ENCODE data around the gene HMMR. TPM values are rescaled to one million over a fixed set of nuclear protein-coding genes. Genes with fewer than 3 reads are reported as not detected.

Gene HMMR
- total and polyA plus RNA-seq, 2 of the 4 experiments (the other 2 are of a cell fraction) = 13.0 to 24.6 TPM

DNA sequence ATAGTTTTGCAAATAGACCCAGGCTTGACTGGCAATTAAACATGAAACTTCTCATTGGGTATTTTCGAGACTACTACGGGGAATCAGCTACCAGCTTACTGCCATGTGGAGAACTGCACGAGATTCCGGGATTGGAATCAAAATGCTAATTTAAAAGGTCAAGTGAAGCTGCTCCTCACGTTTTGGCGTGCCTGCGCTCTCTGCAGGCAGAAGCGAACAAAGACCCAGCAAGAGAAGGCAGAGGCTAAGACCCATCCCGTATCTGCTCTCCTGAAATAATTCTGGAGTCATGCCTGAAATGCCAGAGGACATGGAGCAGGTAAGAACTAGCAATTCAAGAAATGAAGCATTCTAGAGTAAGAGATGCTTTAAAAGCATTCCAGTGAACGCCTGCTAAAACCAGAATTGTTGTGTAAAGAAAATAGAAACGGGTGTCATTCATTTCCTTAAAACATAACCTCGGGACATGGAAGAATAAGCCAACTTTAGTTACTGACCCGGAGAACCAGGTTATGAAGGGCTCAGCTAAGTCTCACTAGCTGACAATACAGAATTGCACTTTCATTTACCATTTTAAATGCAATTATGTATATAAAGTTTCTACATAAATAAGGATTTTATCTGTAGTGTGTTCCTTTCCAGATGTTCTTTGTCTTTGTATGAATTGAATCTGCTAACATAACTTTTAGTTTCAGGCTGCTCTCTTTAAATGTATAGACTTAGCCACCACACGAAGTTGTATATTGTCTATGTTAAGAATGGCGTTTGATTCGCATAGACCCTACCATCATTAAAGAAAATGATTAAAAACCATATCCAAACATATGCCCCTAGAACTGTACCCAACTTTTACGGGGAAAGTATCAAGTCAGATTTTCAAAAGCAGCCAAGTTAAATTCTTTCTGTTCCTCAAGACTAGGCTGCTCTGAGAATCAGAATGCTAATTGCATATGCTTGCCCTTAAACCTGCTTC is 43.0 kb downstream of the HMMR start:
- Histone ChIP-seq H3K23ac (ENCODE audit: low read depth, low read length) (peak overlapping the region; percentile 61), H2BK5ac (ENCODE audit: low read depth, low read length, poor library complexity, severe bottlenecking) (peak overlapping the region; percentile 88), H3K9me1 (ENCODE audit: insufficient read depth, low read length) (no peaks in the 10 kb centered on the region), H4K8ac (ENCODE audit: low read depth in 2 of 2, low read length in 2 of 2) (peak overlapping the region; percentile 78 to 87), H4K91ac (ENCODE audit: insufficient read depth, low read depth, low read length) (0 out of 2 replicates have a peak overlapping the region, but pooled peaks have one; percentile 14), H3K27me3 (ENCODE audit: control insufficient read depth, insufficient read depth, low read length) (no peaks in the 10 kb centered on the region), H4K5ac (ENCODE audit: low read depth, low read length) (peak overlapping the region; percentile 83; the same call in 1 of the 2 replicates), H2BK120ac (ENCODE audit: low read depth, low read length) (peak overlapping the region; percentile 54; the same call in 1 of the 2 replicates), H2AK9ac (replicated peaks; ENCODE audit: low read depth, low read length, poor library complexity) (no peak overlapping the region), H2AK5ac (ENCODE audit: low read depth, low read length) (no peak overlapping the region), H3K36me3 (ENCODE audit: control insufficient read depth, insufficient read depth, low read length) (no peaks in the 10 kb centered on the region), H3K56ac (ENCODE audit: extremely low read depth, insufficient read depth, low read length) (peak overlapping the region; percentile 89), H3K18ac (ENCODE audit: low read depth, low read length) (peak overlapping the region; percentile 77), H2BK15ac (ENCODE audit: low read depth, low read length) (no peak overlapping the region), H3K9me3 (ENCODE audit: control insufficient read depth, insufficient read depth, low read length) (no peaks in the 10 kb centered on the region), H3K4me2 (ENCODE audit: low read depth, low read length) (peak overlapping the region; percentile 87), H4K20me1 (ENCODE audit: insufficient read depth, low read length) (peaks cover 10% of the 10 kb centered on the region; the same call in 1 of the 2 replicates), H2BK20ac (ENCODE audit: low read depth, low read length) (no peak overlapping the region), H2AFZ (replicated peaks; ENCODE audit: low read length, poor library complexity) (peak overlapping the region; percentile 37), H3K4me3 (ENCODE audit: insufficient read depth, low read depth, low read length) (peak overlapping the region; percentile 49), H3K27ac (ENCODE audit: insufficient read depth, low read length) (peak overlapping the region; percentile 82), H3K4me1 (ENCODE audit: control insufficient read depth, insufficient read depth, low read length) (peaks cover 2% of the 10 kb centered on the region), H3K4ac (ENCODE audit: low read depth, low read length) (peak overlapping the region; percentile 88), H3K14ac (replicated peaks; ENCODE audit: low read depth, low read length) (peak overlapping the region; percentile 44), H3K9ac (ENCODE audit: low read depth, low read length) (peak overlapping the region; percentile 75), H3K79me1 (ENCODE audit: low read depth in 1 of 2, low read length in 2 of 2) (peaks cover 0 to 10% of the 10 kb centered on the region in 2 experiments; a peak in 2 of 4 replicates)
- POLR2A ChIA-PET (ENCODE audit: unreplicated experiment) = no interaction called here
- CTCF ChIA-PET = interaction anchor here (1.4 to 1.9 kb wide), 2 partner anchors 12 to 20 kb away, joined by 3 to 5 read pairs; no protein-coding TSS in a partner anchor
- intact Hi-C loops (cut with micrococcal nuclease) (loop anchor here (1.0 kb wide), 1 partner anchor 43 kb away; the partner anchor contains the start of genes HMMR and NUDCD2), dilution Hi-C loops (cut with HindIII; ENCODE audit: low sequenced_read_pairs, unreplicated experiment) (no loop called here), in situ Hi-C loops (cut with MboI; ENCODE audit: low sequenced_read_pairs) (no loop called here)
- DNase-seq (peak; percentile 82), ATAC-seq (ENCODE audit: low read depth) (peak; percentile 16)
- BruUV-seq (replicated peaks) = no TSS peak
- 3% methylated on average over 4 of the region's 17 CpGs; no CpG with 5 or more reads in 1 of the 2 experiments for WGBS, 2 experiments (ENCODE audit: extremely low coverage in 2 of 2, insufficient read length in 1 of 2)
- TF ChIP-seq MAZ (IDR thresholded peaks at IDR 0.05; ENCODE audit: borderline replicate concordance, low read depth, low read length) (no peak), NFE2L2 (IDR thresholded peaks at IDR 0.05; ENCODE audit: low read depth, low read length) (no peak), RCOR1 (IDR thresholded peaks at IDR 0.05; ENCODE audit: insufficient replicate concordance, low read length) (no peak), CHD1 (IDR thresholded peaks at IDR 0.05; ENCODE audit: low read depth, low read length) (no peak), POLR2A (IDR thresholded peaks at IDR 0.05; ENCODE audit: low read depth, low read length) (no peak), FOS (IDR thresholded peaks at IDR 0.05; ENCODE audit: low read depth, low read length) (no peak), MXI1 (IDR thresholded peaks at IDR 0.05; ENCODE audit: borderline replicate concordance, low read depth, low read length) (0 out of 2 replicates have a peak, but pooled peaks have one; percentile 51), MAFK (IDR thresholded peaks at IDR 0.05; ENCODE audit: low read depth, low read length) (no peak), RFX5 (IDR thresholded peaks at IDR 0.05; ENCODE audit: low read depth, low read length) (no peak), RAD21 (IDR thresholded peaks at IDR 0.05; ENCODE audit: low read length) (peak; percentile 51), BHLHE40 (IDR thresholded peaks at IDR 0.05; ENCODE audit: low read depth, low read length) (peak; percentile 97), CEBPB (IDR thresholded peaks at IDR 0.05; ENCODE audit: low read depth, low read length) (no peak)
- TF ChIP-seq, protein P1, sequence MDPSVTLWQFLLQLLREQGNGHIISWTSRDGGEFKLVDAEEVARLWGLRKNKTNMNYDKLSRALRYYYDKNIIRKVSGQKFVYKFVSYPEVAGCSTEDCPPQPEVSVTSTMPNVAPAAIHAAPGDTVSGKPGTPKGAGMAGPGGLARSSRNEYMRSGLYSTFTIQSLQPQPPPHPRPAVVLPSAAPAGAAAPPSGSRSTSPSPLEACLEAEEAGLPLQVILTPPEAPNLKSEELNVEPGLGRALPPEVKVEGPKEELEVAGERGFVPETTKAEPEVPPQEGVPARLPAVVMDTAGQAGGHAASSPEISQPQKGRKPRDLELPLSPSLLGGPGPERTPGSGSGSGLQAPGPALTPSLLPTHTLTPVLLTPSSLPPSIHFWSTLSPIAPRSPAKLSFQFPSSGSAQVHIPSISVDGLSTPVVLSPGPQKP (IDR thresholded peaks at IDR 0.05; ENCODE audit: borderline replicate concordance, low read depth, low read length) = no peak
- TF ChIP-seq, protein P2, sequence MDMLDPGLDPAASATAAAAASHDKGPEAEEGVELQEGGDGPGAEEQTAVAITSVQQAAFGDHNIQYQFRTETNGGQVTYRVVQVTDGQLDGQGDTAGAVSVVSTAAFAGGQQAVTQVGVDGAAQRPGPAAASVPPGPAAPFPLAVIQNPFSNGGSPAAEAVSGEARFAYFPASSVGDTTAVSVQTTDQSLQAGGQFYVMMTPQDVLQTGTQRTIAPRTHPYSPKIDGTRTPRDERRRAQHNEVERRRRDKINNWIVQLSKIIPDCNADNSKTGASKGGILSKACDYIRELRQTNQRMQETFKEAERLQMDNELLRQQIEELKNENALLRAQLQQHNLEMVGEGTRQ (IDR thresholded peaks at IDR 0.05; ENCODE audit: low read depth, low read length) = no peak

Data from IMR-90 (cell line).